Right atrium auricular region (tissue), 2 donors: ENCODE measurements around the gene KCNK17. TPM values are rescaled to one million over a fixed set of nuclear protein-coding genes. Genes with fewer than 3 reads are reported as not detected.

Source experiments
- DNase-seq: peaks from one replicate; pipeline ENCODE4 v3.0.0-alpha.2; 2019; ENCODE audit warnings: low spot score
- H3K27ac ChIP-seq, 2 donors: fragments of 200-600 bp; sonication (generic); 1 replicate in 1 of 2; 2 replicates in 1 of 2; pipeline ENCODE4 v1.5.1; 2016 to 2019
- H3K27me3 ChIP-seq, 2 donors: fragments of 200-600 bp; sonication (generic); one replicate each; pipeline versions ENCODE4 v1.5.1 to v1.6.0; 2017 to 2019
- H3K36me3 ChIP-seq: fragments of 200-600 bp; sonication (generic); one replicate; pipeline ENCODE4 v1.5.1; 2016
- H3K4me1 ChIP-seq, 2 donors: fragments of 200-600 bp; sonication (generic); one replicate each; pipeline versions ENCODE4 v1.5.1 to v1.6.0; 2017 to 2019
- H3K4me3 ChIP-seq, 2 donors: fragments of 200-600 bp; sonication (generic); 1 replicate in 1 of 2; 2 replicates in 1 of 2; pipeline ENCODE4 v1.5.1; 2017 to 2019; ENCODE audit warnings: mild to moderate bottlenecking in 1 of 2, moderate library complexity in 1 of 2
- H3K9me3 ChIP-seq, 2 donors: fragments of 200-600 bp; sonication (generic); one replicate each; pipeline ENCODE4 v1.5.1; 2019
- CTCF ChIP-seq, 2 donors: fragments of 200-600 bp; sonication (generic); IDR thresholded peaks; one replicate each; pipeline ENCODE4 v1.5.1; 2019; ENCODE audit warnings: antibody characterized with exemption in 2 of 2
- total RNA-seq, 2 donors: library from RNA; depleted of rRNA; stranded (reverse); fragments of >200 nt; gene quantifications; one replicate each; pipeline ENCODE4 v1.1.0, GENCODE V29; 2016

KCNK17 gene
- total RNA-seq, 2 donors from 2014 or later: 0.98 to 1.3 TPM

GRCh38 chr6:39341352-39341751 is 27.1 kb upstream of the KCNK17 start:
- no peak for TF ChIP-seq CTCF (IDR thresholded peaks at IDR 0.05)
- Histone ChIP-seq H3K9me3 (no peaks in the 10 kb centered on the region), H3K4me3 (no peak overlapping the region), H3K27ac (no peak overlapping the region), H3K27me3 (no peaks in the 10 kb centered on the region), H3K36me3 (no peaks in the 10 kb centered on the region), H3K4me1 (peaks cover 0 to 22% of the 10 kb centered on the region in 2 donors)
- DNase-seq: no peak

- H3K9me3 ChIP-seq: no peaks in the 10 kb centered on the region
- peaks cover 0 to 22% of the 10 kb centered on the region in 2 donors for H3K4me1 ChIP-seq
- DNase-seq: no peak
- H3K27me3 ChIP-seq: no peaks in the 10 kb centered on the region
- no peak overlapping the region for H3K27ac ChIP-seq
- no peak for TF ChIP-seq CTCF (IDR thresholded peaks at IDR 0.05)
- H3K4me3 ChIP-seq: no peak overlapping the region
- no peaks in the 10 kb centered on the region for H3K36me3 ChIP-seq
Measured at GRCh38 chr6:39339868-39340550, 25.8 kb upstream of the KCNK17 start.

- no peak overlapping the region for H3K4me3 ChIP-seq
- peaks cover 0 to 22% of the 10 kb centered on the region in 2 donors for H3K4me1 ChIP-seq
- DNase-seq: no peak
- H3K27ac ChIP-seq: no peak overlapping the region
- H3K36me3 ChIP-seq: no peaks in the 10 kb centered on the region
- no peak for TF ChIP-seq CTCF (IDR thresholded peaks at IDR 0.05)
- H3K27me3 ChIP-seq: no peaks in the 10 kb centered on the region
- no peaks in the 10 kb centered on the region for H3K9me3 ChIP-seq
Measured at GRCh38 chr6:39339096-39339867, 25.1 kb upstream of the KCNK17 start.

GRCh38 chr6:39338397-39338796 is 24.2 kb upstream of the KCNK17 start:
- no peak for DNase-seq
- no peaks in the 10 kb centered on the region for H3K9me3 ChIP-seq
- no peak overlapping the region for H3K27ac ChIP-seq
- peaks cover 0 to 18% of the 10 kb centered on the region in 2 donors for H3K4me1 ChIP-seq
- no peaks in the 10 kb centered on the region for H3K27me3 ChIP-seq
- no peak for TF ChIP-seq CTCF (IDR thresholded peaks at IDR 0.05)
- no peaks in the 10 kb centered on the region for H3K36me3 ChIP-seq
- H3K4me3 ChIP-seq: no peak overlapping the region

GRCh38 chr6:39335780-39336545 is 21.7 kb upstream of the KCNK17 start:
- peaks cover 0 to 15% of the 10 kb centered on the region in 2 donors for H3K4me1 ChIP-seq
- H3K27me3 ChIP-seq: no peaks in the 10 kb centered on the region
- H3K9me3 ChIP-seq: no peaks in the 10 kb centered on the region
- H3K27ac ChIP-seq: no peak overlapping the region
- TF ChIP-seq CTCF (IDR thresholded peaks at IDR 0.05): no peak
- H3K4me3 ChIP-seq: no peak overlapping the region
- no peaks in the 10 kb centered on the region for H3K36me3 ChIP-seq
- DNase-seq: no peak
